Hippocampal formation (tissue), 2 donors: ENCODE data around the gene ATP1A4.

ENCODE experiments used
- DNase-seq, 2 donors: peaks; one replicate each; lab custom pipeline; 2025; lab: John Stamatoyannopoulos, UW

Gene ATP1A4

GRCh38 chr1:160228431-160228830 lies 77.0 kb downstream of the ATP1A4 start:
- DNase-seq, result no peak

- DNase-seq, result no peak
These were observed 81.5 kb downstream of the ATP1A4 start for GRCh38 chr1:160232911-160233310.
